ENCODE results near the gene CNBP. TPM values are rescaled to one million over a fixed set of nuclear protein-coding genes. Genes with fewer than 3 reads are reported as not detected.

CNBP gene
- total and polyA plus RNA-seq, 10 of the 15 experiments (the other 5 are each of a cell fraction or from before 2014, with no cell fraction given), result 300 to 719 (median 439) TPM

GRCh38 chr3:129120254-129121004 is 63.3 kb downstream of the CNBP start (continued):
- TF ChIP-seq ZBTB4 (CRISPR knock-in tag; IDR thresholded peaks at IDR 0.05) (no peak), TARDBP (IDR thresholded peaks at IDR 0.05; ENCODE audit: borderline replicate concordance) (no peak), POLR2A (IDR thresholded peaks at IDR 0.05; ENCODE audit: low read depth, low read length) (peak; percentile 82), ATF7 (IDR thresholded peaks at IDR 0.05; ENCODE audit: low read depth) (peak; percentile 66), PML (IDR thresholded peaks at IDR 0.05; ENCODE audit: low read length) (0 out of 2 replicates have a peak, but pooled peaks have one; percentile 61)

- RAD21 ChIA-PET (ENCODE audit: unreplicated experiment), result interaction anchor here (0.8 to 3.2 kb wide), 6 partner anchors 42 to 197 kb away, joined by 3 to 17 read pairs (median 3); a partner anchor contains a TSS
- in situ Hi-C loops (cut with MboI), result no loop called here
- peaks cover 27% of the 10 kb centered on the region for H3K4me1 ChIP-seq (ENCODE audit: control insufficient read depth, insufficient read depth, low read length)
Observed at GRCh38 chr3:129119365-129120100, 64.2 kb downstream of the CNBP start.

More at GRCh38 chr3:129119365-129120100, 64.2 kb downstream of the CNBP start:
- Histone ChIP-seq H3K36me3 (ENCODE audit: control insufficient read depth in 2 of 2, insufficient read depth in 2 of 2, low read length in 1 of 2) (0 out of 4 replicates have a peak, but pooled peaks cover 0 to 1% of the 10 kb centered on the region in 2 experiments), H3K27ac (ENCODE audit: control insufficient read depth, insufficient read depth) (peak overlapping the region; percentile 97), H3K4me3 (peak overlapping the region; percentile 65), H2AFZ (ENCODE audit: control insufficient read depth, low read depth, low read length) (no peak overlapping the region), H4K20me1 (ENCODE audit: control insufficient read depth, insufficient read depth) (no peaks in the 10 kb centered on the region), H3K27me3 (replicated peaks in 1 of 2; ENCODE audit: control insufficient read depth in 2 of 2, insufficient read depth in 2 of 2, low read length in 1 of 2) (no peaks in the 10 kb centered on the region), H3K4me2 (ENCODE audit: control insufficient read depth, insufficient read depth) (peak overlapping the region; percentile 97), H3K9me3 (replicated peaks; ENCODE audit: control insufficient read depth, insufficient read depth, low read length) (no peaks in the 10 kb centered on the region), H3K79me2 (ENCODE audit: control insufficient read depth, insufficient read depth, low read length) (peaks cover 24% of the 10 kb centered on the region), H3K9ac (ENCODE audit: control insufficient read depth, insufficient read depth, low read length) (peak overlapping the region; percentile 94)
- DNase-seq (ENCODE audit: low read depth, low spot score) (no peak), FAIRE-seq (no peak), ATAC-seq (no peak)
- ChIA-PET POLR2A (interaction anchor here (0.9 to 3.5 kb wide), 5 partner anchors 42 to 321 kb away, joined by 4 to 20 read pairs (median 6); partner anchors contain the start of genes CNBP, COPG1 and IFT122), CTCF (interaction anchor here (1.0 to 4.3 kb wide), 8 partner anchors 11 to 324 kb away, joined by 3 to 41 read pairs (median 4); partner anchors contain the start of gene COPG1), SMC1A (ENCODE audit: uncharacterized antibody, unreplicated experiment) (interaction anchor here (0.7 to 3.7 kb wide), 10 partner anchors 19 to 401 kb away, joined by 3 to 25 read pairs (median 4); no protein-coding TSS in a partner anchor)
- BruUV-seq (replicated peaks), result no TSS peak
- intact Hi-C loops (cut with micrococcal nuclease; ENCODE audit: unreplicated experiment), result loop anchor here (2.0 to 5.0 kb wide), 2 partner anchors 63 to 67 kb away; partner anchors contain the start of gene CNBP
- 55% methylated on average over 13 of the region's 13 CpGs for WGBS (ENCODE audit: insufficient coverage, insufficient replicate concordance, low lambda C conversion rate, missing lambda C conversion rate)
- TF ChIP-seq SIN3A (IDR thresholded peaks at IDR 0.05; ENCODE audit: low read depth, low read length), result peak; percentile 55; the same call in 1 of the 2 replicates
- TF ChIP-seq SPI1 (IDR thresholded peaks at IDR 0.05; ENCODE audit: borderline replicate concordance, insufficient read depth, low read depth, low read length), result no peak

Data from GM12878 (cell line).